ENCODE results near the gene GARIN3.

GRCh38 chr5:157115012-157115411 is 51.1 kb downstream of the GARIN3 start:
- TF ChIP-seq, protein P1, sequence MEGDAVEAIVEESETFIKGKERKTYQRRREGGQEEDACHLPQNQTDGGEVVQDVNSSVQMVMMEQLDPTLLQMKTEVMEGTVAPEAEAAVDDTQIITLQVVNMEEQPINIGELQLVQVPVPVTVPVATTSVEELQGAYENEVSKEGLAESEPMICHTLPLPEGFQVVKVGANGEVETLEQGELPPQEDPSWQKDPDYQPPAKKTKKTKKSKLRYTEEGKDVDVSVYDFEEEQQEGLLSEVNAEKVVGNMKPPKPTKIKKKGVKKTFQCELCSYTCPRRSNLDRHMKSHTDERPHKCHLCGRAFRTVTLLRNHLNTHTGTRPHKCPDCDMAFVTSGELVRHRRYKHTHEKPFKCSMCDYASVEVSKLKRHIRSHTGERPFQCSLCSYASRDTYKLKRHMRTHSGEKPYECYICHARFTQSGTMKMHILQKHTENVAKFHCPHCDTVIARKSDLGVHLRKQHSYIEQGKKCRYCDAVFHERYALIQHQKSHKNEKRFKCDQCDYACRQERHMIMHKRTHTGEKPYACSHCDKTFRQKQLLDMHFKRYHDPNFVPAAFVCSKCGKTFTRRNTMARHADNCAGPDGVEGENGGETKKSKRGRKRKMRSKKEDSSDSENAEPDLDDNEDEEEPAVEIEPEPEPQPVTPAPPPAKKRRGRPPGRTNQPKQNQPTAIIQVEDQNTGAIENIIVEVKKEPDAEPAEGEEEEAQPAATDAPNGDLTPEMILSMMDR (IDR thresholded peaks at IDR 0.05): no peak
- no peak for TF ChIP-seq POLR2A (IDR thresholded peaks at IDR 0.05)
